HAP-1 (cell line): ENCODE measurements around the gene HCRTR1.

Source experiments
- DNase-seq, 2 experiments: peaks; one replicate each; pipeline ENCODE4 v3.0.0-alpha.2; 2016 to 2020; ENCODE audit warnings: low spot score in 2 of 2
- H3K27me3 ChIP-seq: fragments of 250-450 bp; sonication (Bioruptor Pico); 2 replicates; pipeline ENCODE4 v1.5.1; 2020; ENCODE audit warnings: low read depth, mild to moderate bottlenecking, moderate library complexity
- H3K36me3 ChIP-seq: fragments of 250-450 bp; sonication (Bioruptor Pico); replicated peaks from 2 replicates; pipeline ENCODE4 v1.5.1; 2020; ENCODE audit warnings: mild to moderate bottlenecking
- H3K4me1 ChIP-seq: fragments of 250-450 bp; sonication (Bioruptor Pico); 2 replicates; pipeline ENCODE4 v1.5.1; 2020; ENCODE audit warnings: mild to moderate bottlenecking
- H3K4me3 ChIP-seq: fragments of 250-450 bp; sonication (Bioruptor Pico); 2 replicates; pipeline ENCODE4 v1.5.1; 2020; ENCODE audit warnings: mild to moderate bottlenecking, moderate library complexity
- H3K9me3 ChIP-seq: fragments of 250-450 bp; sonication (Bioruptor Pico); 2 replicates; pipeline ENCODE4 v1.5.1; 2020; ENCODE audit warnings: mild to moderate bottlenecking, moderate library complexity
- in situ Hi-C: fragments of 300-500 bp; cut with MboI; formaldehyde crosslinking; loops from 3 replicates; pipeline ENCODE4 v1.14.3; 2020; ENCODE audit warnings: low sequenced_read_pairs, inconsistent platforms, mixed read lengths

Gene HCRTR1

DNA sequence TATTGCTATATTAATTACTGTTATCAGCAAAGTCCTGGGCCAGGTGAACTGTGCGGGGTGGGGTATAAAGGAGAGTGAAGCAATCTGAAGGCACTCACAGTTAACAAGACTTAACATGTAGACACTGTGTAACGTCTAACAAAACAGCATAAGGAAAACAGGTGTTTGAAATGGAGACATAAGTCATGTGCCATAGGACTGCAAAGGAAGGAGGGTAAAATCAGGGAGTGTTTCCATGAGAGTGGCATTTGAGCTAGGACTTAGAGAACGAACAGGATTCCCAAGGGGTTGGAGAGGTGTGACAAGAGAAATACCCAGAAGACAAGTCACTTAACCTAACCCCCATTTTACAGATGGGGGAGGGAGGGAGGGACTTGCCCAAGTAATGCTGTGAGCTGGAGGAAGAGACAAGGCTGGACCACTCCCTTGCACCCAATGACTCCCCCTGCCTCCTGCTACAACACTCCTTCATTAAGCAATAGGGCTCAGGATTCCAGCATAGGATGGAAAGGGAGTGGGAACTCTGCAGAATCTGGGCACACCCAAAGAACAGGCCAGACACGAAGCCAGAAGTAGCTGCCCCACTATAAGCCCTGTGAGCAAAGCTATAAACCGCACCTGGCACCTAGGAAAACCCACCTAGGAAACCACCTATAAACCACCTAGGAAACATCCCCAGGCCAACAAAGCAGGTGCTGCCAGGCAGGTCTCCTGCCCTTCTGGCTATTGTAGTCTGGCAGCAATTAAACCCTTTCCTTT lies 20.6 kb downstream of the HCRTR1 start:
- no peak for DNase-seq
- peaks cover 8% of the 10 kb centered on the region for H3K36me3 ChIP-seq
- peaks cover 3% of the 10 kb centered on the region; the same call in 1 of the 2 replicates for H3K4me1 ChIP-seq
- no peaks in the 10 kb centered on the region for H3K27me3 ChIP-seq
- in situ Hi-C loops: no loop called here
- no peaks in the 10 kb centered on the region for H3K9me3 ChIP-seq
- H3K4me3 ChIP-seq: no peak overlapping the region

DNA sequence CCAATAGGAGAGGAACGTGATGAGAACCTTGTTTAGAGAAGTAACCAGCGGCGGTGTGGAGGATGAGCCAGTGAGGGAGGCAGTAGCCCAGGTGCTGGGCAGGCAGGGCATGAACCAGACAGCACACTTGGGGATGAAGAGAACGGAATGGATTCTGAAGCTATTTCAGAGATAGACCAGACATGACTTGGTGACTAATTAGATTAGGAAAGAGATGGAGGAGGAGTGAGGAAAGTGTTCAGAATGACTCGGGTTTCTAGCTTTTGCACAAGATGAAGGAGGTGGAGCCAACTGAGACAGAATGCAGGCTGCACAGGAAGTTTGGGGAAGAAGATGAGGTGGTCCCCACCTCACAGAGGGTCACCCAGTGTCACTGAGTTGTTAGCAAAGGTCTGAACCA lies 22.1 kb downstream of the HCRTR1 start:
- in situ Hi-C loops: no loop called here
- H3K36me3 ChIP-seq: peaks cover 4% of the 10 kb centered on the region

DNA sequence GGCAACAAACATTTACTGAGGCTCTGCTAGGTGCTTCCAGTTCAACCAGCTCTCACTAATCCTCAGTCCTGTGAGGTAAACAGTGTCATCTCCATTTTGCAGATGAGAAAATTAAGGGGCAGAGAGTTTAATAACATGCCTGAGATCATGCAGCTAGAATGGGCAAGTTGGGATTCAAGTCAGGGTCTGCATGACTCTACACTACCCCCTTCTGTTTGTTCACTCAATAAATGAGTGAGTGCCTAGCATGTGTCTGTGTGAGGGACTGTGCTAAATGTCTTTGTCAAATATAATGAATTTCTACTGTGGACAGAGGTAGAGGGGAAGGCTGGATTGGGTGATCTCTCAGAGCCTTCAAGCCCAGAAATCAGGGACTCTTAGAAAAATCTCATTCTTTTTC lies 22.7 kb downstream of the HCRTR1 start:
- in situ Hi-C loops: no loop called here
- Histone ChIP-seq H3K4me1 (peaks cover 12% of the 10 kb centered on the region), H3K4me3 (no peak overlapping the region), H3K27me3 (no peaks in the 10 kb centered on the region), H3K36me3 (peaks cover 4% of the 10 kb centered on the region), H3K9me3 (no peaks in the 10 kb centered on the region)
- DNase-seq: no peak

More for the DNA sequence above, 22.1 kb downstream of the HCRTR1 start:
- Histone ChIP-seq H3K4me3 (no peak overlapping the region), H3K4me1 (peaks cover 12% of the 10 kb centered on the region), H3K9me3 (no peaks in the 10 kb centered on the region), H3K27me3 (no peaks in the 10 kb centered on the region)
- no peak for DNase-seq

DNA sequence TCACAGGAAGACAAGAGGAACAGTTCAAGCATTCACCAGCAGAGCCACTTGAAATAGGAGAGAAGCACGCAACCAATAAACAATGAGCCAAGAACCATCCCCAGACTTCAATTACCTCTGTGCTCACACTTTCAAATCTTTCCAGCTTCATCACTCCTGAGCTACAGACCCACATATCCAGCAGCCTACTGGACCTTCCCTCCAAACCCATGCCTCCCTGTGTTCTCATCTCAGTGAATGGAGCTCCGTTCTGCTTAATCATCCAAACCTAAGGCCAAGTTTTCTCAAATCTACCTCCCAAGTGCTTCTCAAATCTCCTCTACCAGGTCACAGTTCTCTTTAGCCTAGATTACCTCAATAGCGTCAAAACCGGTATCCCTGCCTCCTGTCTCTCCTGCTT lies 23.5 kb downstream of the HCRTR1 start:
- Histone ChIP-seq H3K4me1 (peaks cover 16% of the 10 kb centered on the region), H3K4me3 (no peak overlapping the region), H3K27me3 (no peaks in the 10 kb centered on the region), H3K9me3 (no peaks in the 10 kb centered on the region), H3K36me3 (peaks cover 4% of the 10 kb centered on the region)
- DNase-seq: no peak
- in situ Hi-C loops: no loop called here

DNA sequence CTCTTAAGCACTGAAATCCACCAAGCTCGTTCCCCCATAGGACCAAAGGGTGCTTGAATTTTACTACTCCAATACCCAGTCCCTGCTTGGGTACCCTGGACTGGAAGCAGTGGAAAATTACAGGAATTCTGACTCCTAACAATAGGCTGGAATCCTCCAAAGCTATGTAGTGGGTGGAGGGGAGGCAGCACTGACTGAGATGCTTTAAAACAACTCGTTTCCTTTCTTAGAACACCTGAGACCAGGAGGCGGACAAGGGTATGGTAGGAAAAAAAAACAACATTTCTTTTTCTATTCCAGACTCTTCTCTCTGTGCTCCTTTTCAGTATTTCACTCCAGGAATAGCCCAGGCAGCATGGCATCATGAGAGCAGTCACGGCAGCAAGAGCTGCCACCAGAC lies 24.9 kb downstream of the HCRTR1 start:
- Histone ChIP-seq H3K36me3 (peaks cover 4% of the 10 kb centered on the region), H3K4me1 (peaks cover 16% of the 10 kb centered on the region), H3K27me3 (no peaks in the 10 kb centered on the region), H3K4me3 (no peak overlapping the region), H3K9me3 (no peaks in the 10 kb centered on the region)
- in situ Hi-C loops: no loop called here
- DNase-seq: no peak

DNA sequence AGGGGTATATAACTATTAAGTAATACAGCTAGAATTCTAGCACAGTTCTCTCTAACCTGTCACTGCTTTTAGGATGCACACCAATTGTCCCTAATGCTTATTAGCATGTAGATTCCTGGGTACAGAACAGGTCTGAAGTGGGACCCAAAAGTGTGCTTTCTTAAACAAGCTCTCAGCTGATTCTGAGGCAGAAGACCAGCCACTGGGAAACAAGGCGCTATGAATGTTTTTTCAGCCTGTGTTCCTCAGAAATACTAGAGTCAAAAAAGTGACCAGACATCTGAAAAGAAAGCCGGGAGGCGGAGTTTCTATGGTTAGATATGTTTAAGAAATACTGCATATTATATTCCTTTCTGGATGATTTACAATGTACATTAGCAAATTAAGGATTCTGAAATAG lies 25.4 kb downstream of the HCRTR1 start:
- Histone ChIP-seq H3K9me3 (no peaks in the 10 kb centered on the region), H3K4me3 (no peak overlapping the region), H3K27me3 (no peaks in the 10 kb centered on the region), H3K36me3 (peaks cover 4% of the 10 kb centered on the region), H3K4me1 (peaks cover 16% of the 10 kb centered on the region)
- no peak for DNase-seq
- in situ Hi-C loops: no loop called here

DNA sequence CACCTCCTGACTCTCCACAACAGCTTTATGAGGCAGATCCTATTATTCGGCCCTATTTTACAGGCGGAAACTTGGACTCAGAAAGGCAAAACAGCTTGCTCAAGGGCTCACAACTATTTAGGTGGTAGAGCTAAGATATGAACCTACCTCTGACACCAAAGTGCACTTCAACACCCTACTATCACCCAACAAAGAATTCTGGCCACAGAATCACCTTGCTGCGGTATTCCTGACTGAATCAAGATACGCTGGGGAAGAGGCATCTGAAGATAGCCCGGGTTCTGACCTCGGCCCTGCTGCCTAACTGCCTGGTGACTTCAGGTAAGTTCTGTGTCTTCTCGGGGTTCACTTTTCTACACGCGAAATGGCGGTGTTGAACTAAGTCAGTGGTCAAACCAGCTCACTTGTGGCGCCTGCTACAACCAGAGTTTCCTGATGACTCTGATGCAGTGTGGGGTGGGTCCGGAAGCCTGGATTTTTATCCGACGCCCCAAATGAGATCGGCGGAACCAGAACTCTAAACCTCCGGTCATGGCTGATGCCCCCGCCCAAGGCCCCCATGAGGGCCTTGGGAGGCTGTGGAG lies 26.6 kb downstream of the HCRTR1 start:
- DNase-seq: no peak
- Histone ChIP-seq H3K4me1 (peaks cover 16% of the 10 kb centered on the region), H3K36me3 (peaks cover 4% of the 10 kb centered on the region), H3K4me3 (peak overlapping the region; percentile 95), H3K27me3 (no peaks in the 10 kb centered on the region), H3K9me3 (no peaks in the 10 kb centered on the region)
- in situ Hi-C loops: no loop called here

DNA sequence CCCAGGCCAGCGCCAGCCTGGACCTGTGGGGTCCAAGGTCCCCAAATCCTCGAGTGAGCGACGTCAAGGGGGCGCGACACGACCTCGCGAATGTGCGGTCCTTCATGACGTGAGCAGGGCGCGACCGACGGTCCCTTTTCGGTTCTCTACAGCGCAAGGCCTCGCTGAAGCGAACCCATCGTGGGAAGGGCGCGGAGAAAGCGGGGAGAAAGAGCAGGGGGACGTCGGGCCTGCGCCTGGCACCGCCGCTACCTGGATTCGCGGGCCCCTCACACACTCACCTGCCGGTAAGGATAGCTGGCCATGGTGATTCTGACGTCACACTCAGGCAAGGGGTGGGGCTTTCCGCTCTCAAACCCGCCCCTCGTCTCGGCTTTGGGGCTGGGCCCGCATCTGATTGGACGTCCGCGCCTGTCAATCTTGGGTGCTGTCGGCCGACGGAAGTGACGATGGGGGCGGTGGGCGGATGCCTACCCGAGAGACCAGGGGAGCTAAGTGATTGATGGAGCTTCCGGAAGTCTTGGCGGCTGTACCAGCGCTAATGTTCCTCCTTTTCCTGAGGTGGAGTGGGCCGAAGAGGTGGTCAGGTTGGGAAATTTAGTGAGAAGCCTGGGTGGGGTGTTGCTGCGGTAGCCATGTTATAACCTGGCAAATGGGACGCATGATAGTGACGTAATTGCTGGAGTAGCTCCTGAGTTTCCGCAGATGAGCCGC lies 27.2 kb downstream of the HCRTR1 start, which contains the start of gene PEF1:
PEF1 (minus strand) TSS at position 317 of the 714 bp plus-strand sequence; CDS start at position 305, 12 bp downstream.
- peaks cover 16% of the 10 kb centered on the region for H3K4me1 ChIP-seq
- no peaks in the 10 kb centered on the region; the same call in 1 of the 2 replicates for H3K27me3 ChIP-seq
- no peaks in the 10 kb centered on the region; the same call in 1 of the 2 replicates for H3K36me3 ChIP-seq
- peak within 1 kb of the TSS; percentile 95 for H3K4me3 ChIP-seq
- in situ Hi-C loops: no loop called here
- H3K9me3 ChIP-seq: no peaks in the 10 kb centered on the region
- DNase-seq: peak; percentile 95 to 100

DNA sequence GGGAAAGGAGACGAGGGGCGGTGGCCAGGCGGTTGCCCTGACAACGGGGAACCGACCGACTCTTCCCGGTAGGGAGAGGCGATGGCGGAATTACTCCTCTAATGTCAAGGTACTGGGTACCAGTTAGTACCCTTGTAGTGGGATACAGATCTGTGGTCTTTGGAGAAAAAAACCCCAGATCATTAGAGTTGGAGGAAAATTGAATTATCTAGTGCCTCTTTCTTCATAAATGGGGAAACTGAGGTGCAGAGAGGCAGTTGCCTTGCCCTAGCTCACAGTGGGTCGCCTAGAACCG lies 27.7 kb downstream of the HCRTR1 start:
- H3K36me3 ChIP-seq: no peaks in the 10 kb centered on the region
- in situ Hi-C loops: no loop called here
- H3K27me3 ChIP-seq: no peaks in the 10 kb centered on the region; the same call in 1 of the 2 replicates
- DNase-seq: no peak
- peaks cover 16% of the 10 kb centered on the region for H3K4me1 ChIP-seq
- peak overlapping the region; percentile 95 for H3K4me3 ChIP-seq
- no peaks in the 10 kb centered on the region for H3K9me3 ChIP-seq

DNA sequence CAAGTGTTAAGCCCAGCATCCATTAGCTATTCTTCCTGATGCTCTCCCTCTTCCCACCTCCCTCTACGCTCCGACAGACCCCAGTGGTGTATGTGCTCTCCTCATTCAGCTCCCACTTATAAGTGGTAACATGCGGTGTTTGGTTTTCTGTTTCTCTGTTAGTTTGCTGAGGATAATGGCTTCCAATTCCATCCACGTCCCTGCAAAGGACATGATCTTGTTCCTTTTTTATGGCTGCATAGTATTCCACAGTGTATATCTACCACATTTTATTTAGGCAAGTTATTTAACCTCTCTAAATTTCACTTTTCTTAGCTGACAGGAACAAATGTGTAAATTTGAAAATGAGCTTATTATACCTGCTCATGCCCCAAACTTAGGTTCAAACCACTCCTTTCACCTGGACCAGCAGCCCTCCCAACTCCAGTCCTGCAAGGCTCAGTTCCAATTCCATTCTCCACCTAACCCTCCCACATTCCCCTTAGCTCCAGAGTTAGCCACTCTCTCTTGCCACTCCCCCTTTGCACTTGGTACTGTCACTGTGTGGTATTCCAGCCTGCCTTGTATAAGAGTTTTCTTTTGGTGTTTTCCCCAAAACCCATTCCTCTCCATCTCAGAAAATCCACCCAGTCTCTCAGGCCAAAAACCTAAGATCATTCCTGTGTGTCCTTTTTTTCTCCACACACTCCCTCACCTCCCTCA lies 28.9 kb downstream of the HCRTR1 start:
- Histone ChIP-seq H3K4me3 (no peak overlapping the region), H3K36me3 (no peaks in the 10 kb centered on the region), H3K4me1 (peaks cover 16% of the 10 kb centered on the region), H3K9me3 (no peaks in the 10 kb centered on the region), H3K27me3 (no peaks in the 10 kb centered on the region; the same call in 1 of the 2 replicates)
- no peak for DNase-seq
- in situ Hi-C loops: no loop called here

DNA sequence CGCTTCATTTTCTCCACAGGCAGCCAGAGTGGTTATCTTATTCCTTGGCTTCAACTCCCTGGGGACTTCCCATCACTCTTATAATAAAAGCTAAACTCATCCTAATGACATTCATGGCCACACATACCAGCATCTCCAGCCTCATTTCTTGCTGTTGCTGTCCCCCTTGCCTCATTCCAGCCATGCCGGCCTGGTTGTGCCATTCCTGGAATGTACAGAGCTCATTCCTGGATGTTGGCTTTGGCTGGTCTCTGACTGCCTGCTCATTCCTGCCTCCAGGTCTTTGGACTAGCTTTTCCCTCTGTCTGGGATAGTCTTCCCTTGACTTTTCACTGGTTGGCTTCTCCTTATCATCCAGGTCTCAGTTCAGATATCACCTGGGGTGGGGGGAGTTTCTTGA lies 29.6 kb downstream of the HCRTR1 start:
- peaks cover 16% of the 10 kb centered on the region for H3K4me1 ChIP-seq
- in situ Hi-C loops: no loop called here
- H3K27me3 ChIP-seq: no peaks in the 10 kb centered on the region; the same call in 1 of the 2 replicates
- no peak overlapping the region for H3K4me3 ChIP-seq
- DNase-seq: no peak
- H3K9me3 ChIP-seq: no peaks in the 10 kb centered on the region
- H3K36me3 ChIP-seq: no peaks in the 10 kb centered on the region

DNA sequence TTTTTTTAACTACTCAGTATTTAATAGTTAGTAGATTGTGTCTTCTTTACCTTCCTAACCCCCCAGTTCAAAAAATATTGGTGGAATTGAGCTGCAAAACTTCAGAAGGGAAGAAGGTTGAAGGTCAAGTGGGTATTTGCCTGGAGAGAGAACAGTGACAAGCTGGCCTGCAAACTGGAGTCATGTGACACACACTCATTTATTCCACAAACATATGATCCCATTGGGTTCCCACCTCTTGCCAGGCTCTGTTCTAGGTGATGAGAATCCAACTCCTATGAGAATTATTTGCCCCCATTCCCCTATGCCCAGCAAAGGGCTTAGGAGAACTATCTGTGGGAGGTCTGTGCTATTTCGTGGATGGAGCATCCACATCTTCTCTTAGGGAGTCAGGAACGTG lies 30.7 kb downstream of the HCRTR1 start:
- H3K4me3 ChIP-seq: no peak overlapping the region
- in situ Hi-C loops: no loop called here
- H3K4me1 ChIP-seq: peaks cover 12% of the 10 kb centered on the region
- no peaks in the 10 kb centered on the region for H3K9me3 ChIP-seq
- no peak for DNase-seq
- H3K27me3 ChIP-seq: peaks cover 2% of the 10 kb centered on the region; the same call in 1 of the 2 replicates
- H3K36me3 ChIP-seq: no peaks in the 10 kb centered on the region

DNA sequence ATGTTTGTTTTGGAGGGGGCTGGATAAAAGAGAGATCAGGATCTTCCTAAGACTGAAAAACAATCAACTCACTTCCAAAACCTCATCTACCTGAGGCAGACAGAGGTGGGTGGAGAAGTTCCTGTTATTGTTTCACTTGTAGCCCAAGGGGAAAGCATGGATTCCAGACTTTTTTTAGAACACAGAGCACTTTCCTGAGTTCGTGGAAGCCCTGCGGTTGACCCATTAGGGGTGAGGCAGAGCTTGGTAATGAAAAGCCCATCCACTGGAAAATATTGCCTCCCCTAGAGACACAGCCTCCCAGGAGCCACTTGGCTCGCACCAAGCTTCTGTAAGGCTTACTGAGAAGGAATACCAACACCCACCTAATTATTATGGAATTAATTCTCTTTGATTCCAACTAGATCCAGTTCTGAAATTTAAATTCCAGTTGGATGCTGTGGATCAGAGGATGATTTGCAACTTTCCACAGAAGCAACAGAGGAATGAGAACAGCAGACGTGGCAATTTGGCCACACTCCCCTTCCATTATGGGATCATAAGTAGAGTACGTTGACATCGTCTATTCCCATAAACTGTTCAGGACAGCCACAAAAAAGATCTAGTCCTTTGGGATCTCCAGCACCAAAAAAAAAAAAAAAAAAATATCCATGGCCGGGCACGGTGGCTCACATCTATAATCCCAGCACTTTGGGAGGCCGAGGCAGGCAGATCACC lies 31.3 kb downstream of the HCRTR1 start:
- in situ Hi-C loops: no loop called here
- no peaks in the 10 kb centered on the region for H3K36me3 ChIP-seq
- DNase-seq: no peak

More for the DNA sequence above, 31.3 kb downstream of the HCRTR1 start:
- Histone ChIP-seq H3K4me1 (peaks cover 6% of the 10 kb centered on the region), H3K27me3 (peaks cover 2% of the 10 kb centered on the region; the same call in 1 of the 2 replicates), H3K4me3 (no peak overlapping the region), H3K9me3 (no peaks in the 10 kb centered on the region)
